ENCODE results near the gene COPA. TPM values are rescaled to one million over a fixed set of nuclear protein-coding genes. Genes with fewer than 3 reads are reported as not detected.

The COPA gene
- total RNA-seq, 1 experiment from 2014 or later: 118 TPM

DNA sequence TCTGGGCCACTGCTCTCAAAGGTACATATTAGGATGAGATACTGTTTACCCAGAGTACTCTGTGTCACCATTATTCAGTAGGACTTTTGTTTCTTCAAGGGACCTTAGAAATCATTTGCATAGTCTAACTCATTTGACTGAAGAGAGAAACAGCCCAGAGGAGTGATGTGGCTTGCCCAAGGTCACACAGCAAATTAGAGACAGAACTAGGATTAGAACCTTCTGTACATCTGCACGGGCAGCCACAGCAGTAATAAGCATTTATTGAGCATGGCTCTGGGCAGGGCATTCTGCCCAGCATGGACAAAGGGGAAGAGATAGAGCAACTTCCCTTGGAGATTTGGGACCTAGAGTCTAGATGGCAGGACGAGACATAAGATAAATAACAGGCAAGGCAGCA, 18.1 kb upstream of the COPA start:
- Histone ChIP-seq H4K20me1 (ENCODE audit: control insufficient read depth, insufficient read depth, insufficient read length) (no peaks in the 10 kb centered on the region), H2BK5ac (ENCODE audit: insufficient read length, low read length) (no peak overlapping the region), H4K91ac (ENCODE audit: insufficient read length, low read depth, low read length) (no peak overlapping the region), H3K23me2 (ENCODE audit: insufficient read length, low read depth, low read length, poor library complexity, severe bottlenecking) (no peaks in the 10 kb centered on the region), H2BK20ac (ENCODE audit: low read depth, low read length, poor library complexity, severe bottlenecking) (no peak overlapping the region), H2BK120ac (ENCODE audit: low read depth, low read length, poor library complexity, severe bottlenecking) (no peak overlapping the region), H2AK5ac (ENCODE audit: insufficient read length, low read length) (no peak overlapping the region), H3K9me3 (ENCODE audit: control insufficient read depth, low read depth, low read length) (no peaks in the 10 kb centered on the region), H3K14ac (ENCODE audit: insufficient read depth, low read length) (no peak overlapping the region), H3K18ac (ENCODE audit: insufficient read length, low read depth, low read length) (no peak overlapping the region), H4K8ac (replicated peaks; ENCODE audit: insufficient read length, low read depth, low read length) (no peak overlapping the region), H3K4ac (ENCODE audit: low read depth, low read length) (no peak overlapping the region), H4K5ac (ENCODE audit: insufficient read length, low read depth, low read length) (no peak overlapping the region), H3K79me1 (ENCODE audit: insufficient read depth, low read depth, low read length, poor library complexity, severe bottlenecking) (no peaks in the 10 kb centered on the region), H3K56ac (ENCODE audit: insufficient read length, low read depth, low read length) (no peak overlapping the region), H3K23ac (ENCODE audit: insufficient read length, low read depth, low read length) (no peak overlapping the region), H2AFZ (ENCODE audit: low read length) (no peak overlapping the region), H3K27me3 (ENCODE audit: insufficient read depth, low read length) (no peaks in the 10 kb centered on the region), H3K27ac (ENCODE audit: insufficient read length, low read depth, low read length) (no peak overlapping the region), H2BK15ac (ENCODE audit: low read depth, low read length) (no peak overlapping the region), H3T11ph (ENCODE audit: low read length) (no peak overlapping the region), H3K9ac (ENCODE audit: extremely low read depth, insufficient read length, low read length) (no peak overlapping the region), H2BK12ac (ENCODE audit: insufficient read length, low read depth, low read length) (no peak overlapping the region), H3K4me1 (ENCODE audit: insufficient read depth, low read length) (no peaks in the 10 kb centered on the region; the same call in 1 of the 2 replicates), H3K4me2 (ENCODE audit: insufficient read depth, insufficient read length, low read length) (no peak overlapping the region), H3K79me2 (ENCODE audit: insufficient read depth, low read length) (no peaks in the 10 kb centered on the region)
- peak overlapping the region; percentile 14 to 95 (median 78); a peak in 4 of 7 replicates for H3K27ac Mint-ChIP-seq
- TF ChIP-seq, protein P1, sequence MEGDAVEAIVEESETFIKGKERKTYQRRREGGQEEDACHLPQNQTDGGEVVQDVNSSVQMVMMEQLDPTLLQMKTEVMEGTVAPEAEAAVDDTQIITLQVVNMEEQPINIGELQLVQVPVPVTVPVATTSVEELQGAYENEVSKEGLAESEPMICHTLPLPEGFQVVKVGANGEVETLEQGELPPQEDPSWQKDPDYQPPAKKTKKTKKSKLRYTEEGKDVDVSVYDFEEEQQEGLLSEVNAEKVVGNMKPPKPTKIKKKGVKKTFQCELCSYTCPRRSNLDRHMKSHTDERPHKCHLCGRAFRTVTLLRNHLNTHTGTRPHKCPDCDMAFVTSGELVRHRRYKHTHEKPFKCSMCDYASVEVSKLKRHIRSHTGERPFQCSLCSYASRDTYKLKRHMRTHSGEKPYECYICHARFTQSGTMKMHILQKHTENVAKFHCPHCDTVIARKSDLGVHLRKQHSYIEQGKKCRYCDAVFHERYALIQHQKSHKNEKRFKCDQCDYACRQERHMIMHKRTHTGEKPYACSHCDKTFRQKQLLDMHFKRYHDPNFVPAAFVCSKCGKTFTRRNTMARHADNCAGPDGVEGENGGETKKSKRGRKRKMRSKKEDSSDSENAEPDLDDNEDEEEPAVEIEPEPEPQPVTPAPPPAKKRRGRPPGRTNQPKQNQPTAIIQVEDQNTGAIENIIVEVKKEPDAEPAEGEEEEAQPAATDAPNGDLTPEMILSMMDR (conservative IDR thresholded peaks at IDR 0.05): no peak
- no peak for DNase-seq
- WGBS (ENCODE audit: extremely low coverage, insufficient read length, low lambda C conversion rate): no CpG with 5 or more reads among the region's 2 CpGs
- H3K4me3 Mint-ChIP-seq: no peak overlapping the region
- peaks cover 32 to 43% of the 10 kb centered on the region in 2 experiments for H3K4me1 Mint-ChIP-seq
- no peaks in the 10 kb centered on the region for H3K9me3 Mint-ChIP-seq
- H3K27me3 Mint-ChIP-seq (ENCODE audit: low read depth): no peaks in the 10 kb centered on the region
- H3K36me3 Mint-ChIP-seq (ENCODE audit: insufficient read depth in 1 of 3, low read depth in 3 of 3): peaks cover 13 to 46% (median 40%) of the 10 kb centered on the region in 3 experiments; a peak in 6 of 7 replicates

Data from H9 (cell line).